Heart left ventricle (tissue), 13 donors: ENCODE measurements around the gene GBGT1.

Source experiments
- CTCF ChIP-seq, 12 donors: fragments of 200-600 bp; sonication (generic) in 4 of 12; IDR thresholded peaks; one replicate each; pipeline versions ENCODE4 v1.5.0 to v1.8.0; 2018 to 2022; ENCODE audit warnings: antibody characterized with exemption in 12 of 12, mild to moderate bottlenecking in 5 of 12
- POLR2A ChIP-seq, 2 donors: fragments of 450-650 bp; IDR thresholded peaks; one replicate each; pipeline ENCODE4 v1.6.1; 2017; ENCODE audit warnings: antibody characterized with exemption in 2 of 2, mild to moderate bottlenecking in 2 of 2, moderate library complexity in 2 of 2
- donor health status: ischemic (EF 13 %, LVEDD 7.1; RV severe dilation, severe dysfunction).
- donor health status: DM: no; HTN: yes; CAD: no.
- donor health status: DM: no; HTN: no; CAD: no.
- donor health status: ischemic (EF 25% LVEDD 6.9; RV normal size, moderate dysfunction).
- donor health status: ischemic (EF 25% LVEDD 5.7; RV mildly dilated, moderate dysfunction).
- donor health status: ischemic (EF 35%, LVEDD 5.7; RV mildly dilated, moderate dysfunction).
- donor health status: nonischemic (EF 11% LVEDD 7.7; RV severe dilation, severe dysfunction).
- donor health status: DM: yes; HTN: yes; CAD: no.
- donor health status: PGD.
- donor health status: ischemic (EF 29% LVEDD 5.4; RV normal size, mild dysfunction).
- donor health status: nonischemic (EF 23%, LVEDD 6.1; RV moderate dilation, normal function).

GRCh38 chr9:133124123-133124906, 39.4 kb downstream of the GBGT1 start:
- TF ChIP-seq POLR2A (IDR thresholded peaks at IDR 0.05) (no peak), CTCF (IDR thresholded peaks at IDR 0.05) (no peak)
